Esophagus squamous epithelium (tissue), 5 donors: ENCODE data around the gene PTPN6. TPM values are rescaled to one million over a fixed set of nuclear protein-coding genes. Genes with fewer than 3 reads are reported as not detected.

Experiments used
- DNase-seq: peaks from one replicate; lab custom pipeline; 2025; lab: John Stamatoyannopoulos, UW
- H3K27ac ChIP-seq, 4 donors: fragments of 200-600 bp; sonication (generic); one replicate each; pipeline ENCODE4 v1.5.1; 2016 to 2019; ENCODE audit warnings: mild to moderate bottlenecking in 1 of 4
- H3K27me3 ChIP-seq, 4 donors: fragments of 200-600 bp; sonication (generic); 1 replicate in 3 of 4; 2 replicates in 1 of 4; pipeline versions ENCODE4 v1.5.1 to v1.6.0; 2017 to 2021; ENCODE audit warnings: antibody characterized with exemption in 1 of 4
- H3K36me3 ChIP-seq, 3 donors: fragments of 200-600 bp; sonication (generic); one replicate each; pipeline ENCODE4 v1.5.1; 2016 to 2019
- H3K4me1 ChIP-seq, 3 donors: fragments of 200-600 bp; sonication (generic); one replicate each; pipeline ENCODE4 v1.5.1; 2017 to 2019
- H3K4me3 ChIP-seq, 4 donors: fragments of 200-600 bp; sonication (generic); 1 replicate in 3 of 4; 2 replicates in 1 of 4; pipeline ENCODE4 v1.5.1; 2016 to 2019; ENCODE audit warnings: mild to moderate bottlenecking in 2 of 4, moderate library complexity in 1 of 4
- H3K9me3 ChIP-seq, 3 donors: fragments of 200-600 bp; sonication (generic); one replicate each; pipeline ENCODE4 v1.5.1; 2016 to 2019
- POLR2A ChIP-seq, 4 donors: fragments of 450-650 bp; IDR thresholded peaks; one replicate each; pipeline ENCODE4 v1.6.1; 2017; ENCODE audit warnings: antibody characterized with exemption in 4 of 4, mild to moderate bottlenecking in 4 of 4, moderate library complexity in 3 of 4
- WGBS, 2 donors: methylation state at CpG; one replicate each; pipeline ENCODE4 v1.1.5; 2018; 5-methylcytosine and 5-hydroxymethylcytosine counted together
- intact Hi-C: fragments of 100-400 bp; cut with DNase I; formaldehyde crosslinking; loops from one replicate; pipeline ENCODE4 v1.15.0; 2022
- small RNA-seq, 4 donors: library from RNA; depleted of rRNA; stranded (forward); fragments of <200 nt; gene quantifications; one replicate each; pipeline ENCODE3, GENCODE V24; 2016
- total RNA-seq, 4 donors: library from RNA; depleted of rRNA; stranded (reverse); fragments of >200 nt; gene quantifications; one replicate each; pipeline ENCODE4 v1.1.0, GENCODE V29; 2016
- TF ChIP-seq, protein P1 (sequence below), 6 experiments: fragments of 450-650 bp in 4 of 6; fragments of 200-600 bp in 2 of 6; sonication (generic) in 2 of 6; IDR thresholded peaks; one replicate each; pipeline ENCODE4 v1.5.1; 2016 to 2019; ENCODE audit warnings: antibody characterized with exemption in 6 of 6, mild to moderate bottlenecking in 4 of 6, moderate library complexity in 4 of 6
- donor health status: DM: yes; HTN: yes; CAD: no.

The PTPN6 gene
- total RNA-seq, 4 donors from 2014 or later: 11.0 to 29.7 (median 21.5) TPM

DNA sequence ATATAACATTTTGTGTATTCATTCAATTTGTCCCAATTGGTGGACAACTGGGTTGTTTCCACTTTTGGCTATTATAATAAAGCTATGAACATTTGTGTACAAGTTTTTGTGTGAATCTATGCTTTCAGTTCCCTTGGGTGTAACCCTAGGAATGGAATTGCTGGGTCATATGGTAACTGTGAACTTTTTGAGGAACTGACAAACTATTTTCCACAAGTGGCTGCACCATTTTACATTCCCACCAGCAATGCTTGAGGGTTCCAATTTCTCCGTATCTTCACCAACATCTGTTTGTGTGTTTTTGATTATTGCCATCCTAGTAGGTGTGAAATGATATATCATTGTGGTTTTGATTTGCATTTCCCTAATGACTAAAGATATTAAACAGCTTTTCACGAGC lies 54.2 kb downstream of the PTPN6 start:
- 75 to 78% methylated on average over 2 of the region's 2 CpGs for WGBS, 2 donors
- H3K27ac ChIP-seq: no peak overlapping the region

DNA sequence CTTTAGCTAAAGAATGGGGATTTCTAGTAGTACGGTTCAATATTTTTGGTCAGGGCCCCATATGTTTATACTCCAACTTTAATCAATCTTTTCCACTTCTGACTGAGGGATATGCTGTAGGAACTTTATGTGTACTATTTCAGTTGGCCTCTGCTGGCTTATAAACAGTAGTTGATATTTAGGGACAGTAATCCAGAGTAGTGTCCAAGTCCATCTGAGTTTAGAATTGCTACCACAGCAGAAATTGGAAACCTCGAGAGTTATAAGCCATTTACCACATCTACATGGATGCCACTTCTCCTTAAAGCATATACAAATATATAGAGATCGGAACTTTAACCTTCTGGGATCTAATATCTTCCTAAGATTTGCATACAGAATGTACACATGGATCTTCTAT lies 55.5 kb downstream of the PTPN6 start:
- Histone ChIP-seq H3K4me1 (peaks cover 0 to 5% (median 0%) of the 10 kb centered on the region in 3 donors), H3K4me3 (no peak overlapping the region), H3K36me3 (peaks cover 0 to 34% (median 0%) of the 10 kb centered on the region in 3 donors), H3K27me3 (no peaks in the 10 kb centered on the region), H3K27ac (no peak overlapping the region), H3K9me3 (no peaks in the 10 kb centered on the region)
- DNase-seq: no peak
- intact Hi-C loops: no loop called here
- TF ChIP-seq, protein P1, sequence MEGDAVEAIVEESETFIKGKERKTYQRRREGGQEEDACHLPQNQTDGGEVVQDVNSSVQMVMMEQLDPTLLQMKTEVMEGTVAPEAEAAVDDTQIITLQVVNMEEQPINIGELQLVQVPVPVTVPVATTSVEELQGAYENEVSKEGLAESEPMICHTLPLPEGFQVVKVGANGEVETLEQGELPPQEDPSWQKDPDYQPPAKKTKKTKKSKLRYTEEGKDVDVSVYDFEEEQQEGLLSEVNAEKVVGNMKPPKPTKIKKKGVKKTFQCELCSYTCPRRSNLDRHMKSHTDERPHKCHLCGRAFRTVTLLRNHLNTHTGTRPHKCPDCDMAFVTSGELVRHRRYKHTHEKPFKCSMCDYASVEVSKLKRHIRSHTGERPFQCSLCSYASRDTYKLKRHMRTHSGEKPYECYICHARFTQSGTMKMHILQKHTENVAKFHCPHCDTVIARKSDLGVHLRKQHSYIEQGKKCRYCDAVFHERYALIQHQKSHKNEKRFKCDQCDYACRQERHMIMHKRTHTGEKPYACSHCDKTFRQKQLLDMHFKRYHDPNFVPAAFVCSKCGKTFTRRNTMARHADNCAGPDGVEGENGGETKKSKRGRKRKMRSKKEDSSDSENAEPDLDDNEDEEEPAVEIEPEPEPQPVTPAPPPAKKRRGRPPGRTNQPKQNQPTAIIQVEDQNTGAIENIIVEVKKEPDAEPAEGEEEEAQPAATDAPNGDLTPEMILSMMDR (IDR thresholded peaks at IDR 0.05): no peak
- TF ChIP-seq POLR2A (IDR thresholded peaks at IDR 0.05): no peak
- 75 to 92% methylated on average over 3 of the region's 3 CpGs for WGBS, 2 donors

More for the DNA sequence above, 54.2 kb downstream of the PTPN6 start:
- Histone ChIP-seq H3K27me3 (no peaks in the 10 kb centered on the region), H3K9me3 (no peaks in the 10 kb centered on the region), H3K4me3 (no peak overlapping the region), H3K4me1 (peaks cover 0 to 5% (median 0%) of the 10 kb centered on the region in 3 donors), H3K36me3 (peaks cover 0 to 25% (median 0%) of the 10 kb centered on the region in 3 donors)
- DNase-seq: no peak
- intact Hi-C loops: no loop called here
- no peak for TF ChIP-seq POLR2A (IDR thresholded peaks at IDR 0.05)

DNA sequence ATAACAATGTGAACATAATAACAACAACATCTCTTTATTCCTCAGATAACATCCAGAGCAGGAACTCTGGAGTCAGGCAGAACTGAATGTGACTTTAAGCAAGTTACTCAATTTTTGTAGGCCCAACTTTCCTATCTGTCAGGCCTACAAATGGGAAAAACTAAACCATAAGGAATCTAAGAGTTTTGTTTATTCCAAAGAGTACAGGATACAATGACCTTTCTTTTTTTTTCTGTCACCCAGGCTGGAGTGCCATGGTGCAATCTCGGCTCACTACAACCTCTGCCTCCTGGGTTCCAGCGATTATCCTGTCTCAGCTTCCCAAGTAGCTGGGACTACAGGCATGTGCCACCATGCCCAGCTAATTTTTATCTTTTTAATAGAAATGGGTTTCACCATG lies 57.7 kb downstream of the PTPN6 start:
- Histone ChIP-seq H3K27ac (no peak overlapping the region), H3K4me3 (no peak overlapping the region), H3K36me3 (peaks cover 0 to 51% (median 0%) of the 10 kb centered on the region in 3 donors)

DNA sequence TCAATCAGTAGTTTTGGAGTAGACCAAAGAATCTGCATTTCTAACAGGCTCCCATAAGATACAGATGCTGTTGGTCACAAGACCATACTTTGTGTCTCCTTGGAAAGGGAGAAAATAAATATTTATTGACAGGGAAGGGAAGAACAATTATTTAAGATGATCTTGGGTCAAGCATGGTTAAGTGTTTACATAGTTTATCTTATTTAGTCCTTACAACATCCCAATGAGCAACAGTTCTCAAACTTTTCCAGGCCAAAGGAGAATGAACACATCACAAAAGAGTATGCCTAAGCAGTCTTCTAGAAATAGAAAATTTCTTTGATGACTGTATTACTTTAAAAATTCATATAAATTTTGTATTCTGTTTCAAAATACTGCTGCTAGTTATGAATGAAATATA lies 58.4 kb downstream of the PTPN6 start:
- Histone ChIP-seq H3K4me1 (peaks cover 0 to 5% (median 0%) of the 10 kb centered on the region in 3 donors), H3K4me3 (no peak overlapping the region), H3K27ac (no peak overlapping the region), H3K36me3 (peaks cover 0 to 56% (median 0%) of the 10 kb centered on the region in 3 donors), H3K27me3 (no peaks in the 10 kb centered on the region), H3K9me3 (no peaks in the 10 kb centered on the region)
- no peak for DNase-seq
- intact Hi-C loops: no loop called here
- no peak for TF ChIP-seq POLR2A (IDR thresholded peaks at IDR 0.05)
- TF ChIP-seq, protein P1 (IDR thresholded peaks at IDR 0.05): no peak

More for the DNA sequence above, 57.7 kb downstream of the PTPN6 start:
- WGBS, 2 donors: 94 to 95% methylated on average over 2 of the region's 2 CpGs
- no peaks in the 10 kb centered on the region for H3K9me3 ChIP-seq
- DNase-seq: no peak
- no peaks in the 10 kb centered on the region for H3K27me3 ChIP-seq
- peaks cover 0 to 5% (median 0%) of the 10 kb centered on the region in 3 donors for H3K4me1 ChIP-seq
- intact Hi-C loops: no loop called here
- no peak for TF ChIP-seq POLR2A (IDR thresholded peaks at IDR 0.05)
- TF ChIP-seq, protein P1 (IDR thresholded peaks at IDR 0.05): no peak

Small RNA genes within 50 kb of the gene (small RNA-seq; reads per million reads assigned to genes)
- gene MIR141 (249 to 683 (median 420) reads per million in 4 donors), gene MIR200C (147 to 351 (median 237) reads per million in 4 donors), gene RNU7-1 (0 reads per million in 4 donors), gene SCARNA12 (0.42 to 0.82 (median 0.56) reads per million in 4 donors)

Other genes starting within 250 kb of the PTPN6 start
- gene COPS7A, start 227.3 kb upstream of the PTPN6 start, total RNA-seq: 10 to 100 TPM; 39.6 to 57.5 (median 49.1) TPM
- gene MLF2, start 198.2 kb upstream of the PTPN6 start, total RNA-seq: 100 to 1,000 TPM; 158 to 170 (median 162) TPM
- 100 to 1,000 TPM in 3 of 4 donors, 10 to 100 TPM in 1; 78.2 to 149 (median 123) TPM for gene PTMS, start 185.0 kb upstream of the PTPN6 start, total RNA-seq
- under 1 TPM in 3 of 4 donors, not detected in 1; 0.35 to 0.76 (median 0.50) TPM for gene LAG3, start 178.8 kb upstream of the PTPN6 start, total RNA-seq
- 10 to 100 TPM in 1 of 4 donors, 1 to 10 TPM in 3; 1.2 to 11.8 (median 5.0) TPM for gene CD4, start 161.8 kb upstream of the PTPN6 start, total RNA-seq
- 1 to 10 TPM in 3 of 4 donors, not detected in 1; 1.3 to 2.3 (median 1.5) TPM for gene GPR162, start 129.5 kb upstream of the PTPN6 start, total RNA-seq
- 1 to 10 TPM; 2.6 to 6.6 (median 4.4) TPM for gene P3H3, start 122.9 kb upstream of the PTPN6 start, total RNA-seq
- gene GNB3, start 110.4 kb upstream of the PTPN6 start, total RNA-seq: under 1 TPM in 1 of 4 donors, not detected in 3; 0.76 TPM
- gene CDCA3, start 100.1 kb upstream of the PTPN6 start, total RNA-seq: 10 to 100 TPM in 3 of 4 donors, 1 to 10 TPM in 1; 5.9 to 20.0 (median 12.8) TPM
- 10 to 100 TPM; 50.6 to 60.0 (median 54.0) TPM for gene USP5, start 99.2 kb upstream of the PTPN6 start, total RNA-seq
- gene TPI1, start 83.8 kb upstream of the PTPN6 start, total RNA-seq: 100 to 1,000 TPM; 547 to 938 (median 723) TPM
- 10 to 100 TPM in 1 of 4 donors, 1 to 10 TPM in 3; 4.3 to 15.8 (median 7.9) TPM for gene SPSB2, start 78.1 kb upstream of the PTPN6 start, total RNA-seq
- 1 to 10 TPM; 2.3 to 5.9 (median 4.8) TPM for gene LRRC23, start 46.5 kb upstream of the PTPN6 start, total RNA-seq
- 1 to 10 TPM; 5.0 to 8.0 (median 5.5) TPM for gene ENO2, start 36.8 kb upstream of the PTPN6 start, total RNA-seq
- gene ATN1, start 23.4 kb upstream of the PTPN6 start, total RNA-seq: 10 to 100 TPM; 12.2 to 28.8 (median 22.2) TPM
- not detected for gene RNU7-1, start 7.5 kb upstream of the PTPN6 start, total RNA-seq
- gene C12orf57, start 7.3 kb upstream of the PTPN6 start, total RNA-seq: 100 to 1,000 TPM; 110 to 377 (median 156) TPM
- 100 to 1,000 TPM; 127 to 259 (median 241) TPM for gene PHB2, start 19.3 kb downstream of the PTPN6 start, total RNA-seq
- 10 to 100 TPM; 16.1 to 39.5 (median 36.2) TPM for gene EMG1, start 19.6 kb downstream of the PTPN6 start, total RNA-seq
- gene LPCAT3, start 67.1 kb downstream of the PTPN6 start, total RNA-seq: 10 to 100 TPM; 27.5 to 46.3 (median 32.7) TPM
- 100 to 1,000 TPM in 2 of 4 donors, 10 to 100 TPM in 2; 25.2 to 375 (median 110) TPM for gene C1S, start 109.4 kb downstream of the PTPN6 start, total RNA-seq
- gene C1R, start 141.1 kb downstream of the PTPN6 start, total RNA-seq: 100 to 1,000 TPM in 2 of 4 donors, 10 to 100 TPM in 2; 22.8 to 297 (median 140) TPM
- gene C1RL, start 157.9 kb downstream of the PTPN6 start, total RNA-seq: 10 to 100 TPM; 13.0 to 53.2 (median 25.8) TPM
- 1 to 10 TPM in 1 of 4 donors, under 1 TPM in 1, not detected in 2; 0.53 to 1.3 TPM for gene RBP5, start 177.5 kb downstream of the PTPN6 start, total RNA-seq
- gene CLSTN3, start 179.0 kb downstream of the PTPN6 start, total RNA-seq: 10 to 100 TPM in 2 of 4 donors, 1 to 10 TPM in 2; 4.8 to 12.4 (median 9.5) TPM
- gene PEX5, start 238.3 kb downstream of the PTPN6 start, total RNA-seq: 10 to 100 TPM; 15.5 to 38.1 (median 19.9) TPM